NCI-H1092 (cell line): Measurements from ENCODE around the gene SLC7A5.
"Not testable (repeated sequence)": the region's sequence is repeated elsewhere in the genome, so short reads cannot be mapped to it uniquely, and the experiment has no call there.

Experiments used
- DNase-seq: peaks from one replicate; lab custom pipeline; 2025; lab: John Stamatoyannopoulos, UW

The SLC7A5 gene

GRCh38 chr16:87869061-87869878, at the start of gene SLC7A5:
Gene SLC7A5, minus strand, starts transcription at chr16:87869507. Its CDS starts 85 bp downstream, at chr16:87869422.
- DNase-seq = peak; percentile 29

DNA sequence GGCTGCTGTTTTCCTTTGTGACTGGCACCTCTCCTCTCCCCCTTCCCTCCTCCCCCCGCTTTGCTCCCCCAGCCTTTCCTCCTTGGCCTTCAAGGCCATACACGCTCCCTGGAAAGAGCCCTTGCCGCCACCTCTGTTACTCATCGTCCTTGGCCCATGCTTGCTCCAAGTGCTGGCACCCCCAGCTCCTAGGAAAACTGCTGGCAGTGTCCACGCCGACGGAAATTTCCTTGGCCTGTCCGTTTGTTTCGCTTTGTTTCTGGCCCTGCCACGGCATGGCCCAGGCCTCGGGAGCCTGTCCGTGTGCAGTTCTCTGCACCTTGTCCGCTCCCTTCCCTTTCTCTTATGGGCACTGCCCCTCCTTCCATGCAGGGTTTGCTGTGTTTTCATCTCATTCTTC, 49.0 kb upstream of the SLC7A5 start:
- DNase-seq = no peak

GRCh38 chr16:87917503-87917902, 48.2 kb upstream of the SLC7A5 start:
- DNase-seq = no peak

GRCh38 chr16:87914812-87915211, 45.5 kb upstream of the SLC7A5 start:
- DNase-seq = no peak

GRCh38 chr16:87914021-87914725, 44.9 kb upstream of the SLC7A5 start:
- not testable (repeated sequence) for DNase-seq

GRCh38 chr16:87912691-87913090, 43.4 kb upstream of the SLC7A5 start:
- not testable (repeated sequence) for DNase-seq

DNA sequence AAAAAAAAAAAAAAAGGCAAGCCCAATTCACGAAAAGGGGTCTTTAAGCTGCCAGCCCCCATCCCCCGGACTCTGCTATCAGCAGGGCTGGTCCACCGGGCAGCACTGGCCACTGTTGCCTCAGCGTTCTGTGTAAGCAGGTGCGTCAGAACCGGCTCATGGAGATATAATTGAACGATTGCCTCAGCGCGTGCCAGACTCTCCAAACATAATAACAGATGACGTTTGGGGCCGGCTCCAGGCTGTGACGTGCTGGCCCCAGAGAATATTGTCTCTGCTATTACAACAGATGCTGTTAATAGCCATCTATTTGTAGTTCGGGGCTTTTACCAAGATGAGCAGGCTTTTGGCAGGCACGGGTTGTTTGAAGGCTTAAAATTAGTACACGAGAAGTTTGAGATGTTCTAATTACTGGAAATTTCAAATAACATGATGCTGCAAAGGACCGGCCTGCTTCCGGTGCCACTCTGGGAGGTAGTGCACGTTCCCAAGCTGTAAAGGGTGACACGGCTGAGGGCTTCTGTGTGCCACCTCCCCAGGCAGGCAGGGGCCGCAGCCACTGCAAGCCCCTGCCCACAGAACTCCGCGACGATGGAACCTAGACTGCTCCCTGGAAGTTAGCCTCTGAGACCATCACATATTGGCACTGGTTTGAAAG, 41.9 kb upstream of the SLC7A5 start:
- DNase-seq = peak; percentile 90

DNA sequence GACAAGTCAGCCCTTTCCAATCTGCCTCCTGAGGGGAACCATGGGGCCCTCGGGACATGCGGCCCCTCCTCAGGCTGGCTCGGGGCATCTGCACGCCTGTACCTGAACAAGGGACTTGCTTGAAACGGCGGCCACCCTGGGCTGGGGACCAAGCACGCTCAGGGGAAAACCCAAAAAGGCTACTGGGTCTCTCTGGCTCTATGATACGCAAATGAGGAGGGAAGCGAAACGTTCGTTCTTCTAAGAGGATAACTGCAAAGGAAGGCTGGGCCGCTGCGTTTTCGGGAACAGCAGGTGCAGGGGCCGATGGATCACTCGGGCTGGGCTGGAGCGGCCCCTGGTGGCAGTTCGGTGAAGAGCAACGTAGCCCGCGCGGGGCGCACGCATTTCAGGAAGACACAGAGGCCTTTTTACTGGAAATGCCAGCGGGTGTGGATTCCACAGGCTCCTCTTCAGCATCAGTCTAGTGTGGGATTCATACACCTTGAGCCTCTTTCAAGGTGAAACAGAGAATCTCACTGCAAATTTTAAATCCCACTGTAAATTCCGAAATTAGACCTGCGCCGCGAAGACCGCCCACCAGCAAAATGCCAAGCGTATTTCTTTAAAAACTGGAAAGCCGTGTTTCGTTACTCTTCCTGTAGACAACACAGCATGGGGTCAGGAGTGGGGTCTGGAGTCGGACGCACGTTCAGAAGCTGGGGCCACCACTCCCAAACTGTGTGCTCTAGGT, 40.1 kb upstream of the SLC7A5 start:
- DNase-seq = peak; percentile 44

- not testable (repeated sequence) for DNase-seq
Measured at GRCh38 chr16:87908101-87908500, 38.8 kb upstream of the SLC7A5 start.

- DNase-seq = not testable (repeated sequence)
Measured at GRCh38 chr16:87905521-87905920, 36.2 kb upstream of the SLC7A5 start.

DNA sequence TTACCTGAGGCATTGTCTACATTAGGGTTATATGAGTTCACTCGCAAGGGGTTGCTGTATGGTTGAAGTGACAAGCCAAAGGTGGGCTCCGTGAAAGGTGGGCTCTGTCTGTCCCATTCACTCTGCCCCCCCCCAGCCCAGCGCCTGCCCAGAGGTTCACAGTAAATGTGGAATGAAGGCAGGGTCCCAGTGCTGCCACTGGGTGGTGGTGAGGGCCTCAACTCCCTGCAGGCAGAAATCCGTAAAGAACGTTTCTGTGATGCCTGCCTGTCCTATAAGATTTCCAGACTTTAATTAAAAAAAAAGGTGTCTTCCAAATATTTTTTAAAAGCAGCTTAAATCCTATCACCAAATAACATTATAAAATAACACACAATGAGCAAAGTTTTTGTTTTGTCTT, 35.7 kb upstream of the SLC7A5 start:
- not testable (repeated sequence) for DNase-seq

DNA sequence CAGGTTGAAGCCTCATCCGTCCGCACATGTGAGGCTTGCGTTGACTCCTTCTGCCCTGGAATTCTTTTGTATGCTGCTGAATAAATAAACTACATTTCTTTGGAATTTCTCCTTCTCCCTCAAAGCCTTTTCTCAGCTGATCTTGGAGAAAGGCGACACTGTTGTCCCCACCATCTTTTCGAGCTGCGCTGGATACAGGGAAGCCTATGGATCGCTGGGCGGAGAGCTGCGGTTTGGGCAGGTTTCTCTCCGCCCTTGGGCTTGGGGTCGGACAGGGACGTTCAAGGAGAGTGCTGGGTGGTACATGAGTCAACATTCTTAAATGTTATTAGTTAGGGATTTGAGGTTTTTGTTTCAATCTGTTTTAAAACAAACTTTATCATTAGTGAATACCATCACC, 31.2 kb upstream of the SLC7A5 start:
- DNase-seq = not testable (repeated sequence)

- no peak for DNase-seq
Measured at GRCh38 chr16:87897521-87898505, 28.5 kb upstream of the SLC7A5 start.

- not testable (repeated sequence) for DNase-seq
Measured at GRCh38 chr16:87896924-87897520, 27.7 kb upstream of the SLC7A5 start.

DNA sequence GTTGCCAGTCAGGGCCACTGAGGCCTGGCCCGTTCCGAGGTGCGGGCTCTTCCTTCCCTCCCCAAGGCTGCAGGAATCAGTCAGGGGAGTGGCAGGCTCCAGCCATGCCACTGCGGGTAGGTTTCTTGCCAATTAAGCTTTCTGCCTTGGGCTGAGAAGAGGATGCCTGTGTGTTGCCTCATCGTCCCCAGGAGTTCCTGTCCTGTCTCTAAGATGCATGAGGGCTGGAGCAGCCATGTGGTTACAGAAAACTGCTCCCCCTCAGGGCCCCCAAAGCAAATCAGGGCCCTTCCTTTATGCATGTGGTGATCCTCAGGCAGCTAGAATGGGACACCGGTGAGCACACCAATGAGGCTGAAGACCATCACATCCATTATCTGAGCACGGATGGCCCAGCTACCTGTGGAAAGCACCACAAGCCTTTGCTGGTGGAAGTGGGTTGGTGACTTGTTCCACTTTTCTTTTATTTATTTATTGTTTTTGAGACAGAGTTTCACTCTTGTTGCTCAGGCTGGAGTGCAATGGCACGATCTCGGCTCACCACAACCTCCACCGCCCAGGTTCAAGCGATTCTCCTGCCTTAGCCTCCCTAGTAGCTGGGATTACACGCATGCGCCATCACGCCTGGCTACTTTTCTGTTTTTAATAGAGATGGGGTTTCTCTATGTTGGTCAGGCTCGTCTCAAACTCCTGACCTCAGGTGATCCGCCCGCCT, 27.0 kb upstream of the SLC7A5 start:
- not testable (repeated sequence) for DNase-seq

DNA sequence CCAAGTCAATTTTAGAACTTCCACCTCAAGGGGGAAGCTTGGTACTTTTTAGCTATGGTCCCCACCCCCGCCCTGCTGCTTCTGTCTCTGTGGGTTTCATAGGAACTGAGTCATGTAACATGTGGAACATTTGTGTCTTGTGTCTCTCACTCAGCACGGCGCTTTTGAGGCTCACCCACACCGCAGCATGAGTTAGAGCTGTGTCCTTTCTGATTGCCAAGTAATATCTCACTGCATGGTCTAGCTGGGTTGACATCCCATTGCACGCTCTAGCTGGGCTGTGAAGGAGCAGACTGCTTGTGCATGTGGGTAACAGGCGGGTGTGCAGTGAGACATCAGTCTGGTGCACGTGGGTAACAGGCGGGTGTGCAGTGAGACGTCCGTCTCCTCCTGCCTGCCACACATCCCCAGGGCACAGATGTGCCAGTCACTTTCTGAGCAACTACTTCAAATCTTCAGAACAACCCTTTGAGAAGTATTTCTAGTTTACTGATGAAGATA, 26.4 kb upstream of the SLC7A5 start:
- DNase-seq = no peak

DNA sequence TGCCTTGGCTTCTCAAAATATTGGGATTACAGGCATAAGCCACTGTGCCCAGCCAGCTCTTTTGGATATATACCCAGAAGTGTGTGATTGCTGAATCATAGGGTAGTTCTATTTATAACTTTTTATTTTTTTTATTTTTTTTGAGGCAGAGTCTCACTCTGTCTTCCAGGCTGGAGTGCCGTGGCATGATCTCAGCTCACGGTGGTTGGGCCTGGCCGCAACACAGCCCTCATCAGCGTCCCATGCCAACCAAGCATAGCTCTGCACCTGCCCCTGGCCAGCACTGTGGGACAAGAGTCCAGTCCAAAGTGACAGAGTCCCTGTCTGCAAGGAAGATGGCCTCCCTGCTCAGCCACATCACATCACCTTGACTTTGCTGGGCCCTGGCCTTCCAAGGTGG, 24.7 kb upstream of the SLC7A5 start:
- DNase-seq = not testable (repeated sequence)

DNA sequence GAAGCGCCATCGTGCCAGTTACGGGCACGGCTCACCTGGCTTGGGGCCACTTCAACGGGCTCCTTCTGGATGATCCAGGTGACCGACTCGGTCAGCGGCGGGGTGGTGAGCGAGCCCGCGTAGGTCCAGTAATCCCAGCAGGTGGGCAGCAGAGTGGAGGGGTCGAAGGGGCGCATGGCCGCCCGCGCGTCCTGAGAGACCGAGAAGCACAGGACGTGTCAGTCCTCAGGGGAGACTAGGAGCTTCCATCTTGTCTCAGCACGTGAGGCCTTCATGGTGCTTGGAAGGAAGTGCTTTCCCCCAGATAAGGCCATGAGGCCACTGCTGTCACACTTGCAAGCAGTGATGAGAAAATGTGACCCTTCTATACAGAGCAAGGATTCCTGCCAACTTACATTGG, 22.5 kb upstream of the SLC7A5 start:
- DNase-seq = no peak

GRCh38 chr16:87889762-87890161, 20.5 kb upstream of the SLC7A5 start:
- DNase-seq = not testable (repeated sequence)
